HG02970 (cell line): Measurements from ENCODE around the gene GP9.

Experiments used
- ATAC-seq: cut with Tn5 transposase; IDR thresholded peaks from one replicate; pipeline ENCODE4 v1.9.1; 2021; ENCODE audit warnings: mild to moderate bottlenecking, moderate library complexity, moderate number of reproducible peaks; ENCODE audit not compliant: unreplicated experiment, low FRiP score

Gene GP9

GRCh38 chr3:129060276-129061022, at the start of gene GP9:
GP9 (plus strand) TSS chr3:129060779; CDS start chr3:129061740, 961 bp downstream.
- no peak for ATAC-seq

GRCh38 chr3:129013491-129013891, 47.1 kb upstream of the GP9 start:
- no peak for ATAC-seq

- ATAC-seq: no peak
These were observed 46.4 kb upstream of the GP9 start for GRCh38 chr3:129014148-129014547.

- no peak for ATAC-seq
These were observed 45.7 kb upstream of the GP9 start for GRCh38 chr3:129014793-129015345.

GRCh38 chr3:129015388-129016105, 45.0 kb upstream of the GP9 start:
- no peak for ATAC-seq

- ATAC-seq: no peak
These were observed 44.2 kb upstream of the GP9 start for GRCh38 chr3:129016356-129016719.

- no peak for ATAC-seq
These were observed 43.7 kb upstream of the GP9 start for GRCh38 chr3:129016720-129017483.

- no peak for ATAC-seq
These were observed 43.1 kb upstream of the GP9 start for GRCh38 chr3:129017484-129017899.

GRCh38 chr3:129018271-129018670, 42.3 kb upstream of the GP9 start:
- no peak for ATAC-seq

- ATAC-seq: no peak
These were observed 41.8 kb upstream of the GP9 start for GRCh38 chr3:129018751-129019150.

- ATAC-seq: no peak
These were observed 41.3 kb upstream of the GP9 start for GRCh38 chr3:129019266-129019665.

GRCh38 chr3:129020691-129021090, 39.9 kb upstream of the GP9 start:
- ATAC-seq: no peak

GRCh38 chr3:129021140-129021551, 39.4 kb upstream of the GP9 start:
- no peak for ATAC-seq

- ATAC-seq: no peak
These were observed 38.2 kb upstream of the GP9 start for GRCh38 chr3:129022114-129023007.

GRCh38 chr3:129023008-129023358, 37.6 kb upstream of the GP9 start:
- ATAC-seq: no peak

- no peak for ATAC-seq
These were observed 36.7 kb upstream of the GP9 start for GRCh38 chr3:129023909-129024308.

- no peak for ATAC-seq
These were observed 35.5 kb upstream of the GP9 start for GRCh38 chr3:129025108-129025507.

GRCh38 chr3:129025691-129026435, 34.7 kb upstream of the GP9 start:
- ATAC-seq: no peak
